ENCODE results near the gene C2orf74. TPM values are rescaled to one million over a fixed set of nuclear protein-coding genes. Genes with fewer than 3 reads are reported as not detected.

Gene C2orf74
- total RNA-seq, 1 experiment from 2014 or later = 8.0 TPM

DNA sequence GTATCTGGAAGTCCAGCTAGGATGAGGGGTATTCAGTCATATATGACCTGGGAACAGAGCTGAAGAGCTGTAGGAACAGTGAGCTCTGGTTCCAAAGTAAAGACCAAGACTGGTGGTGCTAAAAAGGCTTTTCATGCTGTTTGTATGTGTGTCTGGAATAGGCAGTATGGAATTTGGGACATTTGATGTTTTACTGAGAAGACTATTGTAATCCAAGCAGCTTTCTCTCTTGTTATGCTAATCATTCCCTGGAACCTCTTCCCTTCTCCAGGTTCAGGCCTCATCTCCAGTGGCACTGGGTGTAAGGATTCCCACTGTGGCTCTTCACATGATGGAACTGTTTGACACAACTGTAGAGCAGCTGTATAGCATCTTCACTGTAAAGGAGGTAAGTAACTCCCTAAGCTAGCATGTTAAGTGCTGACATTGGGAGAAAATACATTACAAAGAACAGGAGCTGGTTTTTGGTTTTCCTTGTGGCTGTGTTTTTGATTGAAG lies 23.3 kb downstream of the C2orf74 start:
- H3K27me3 ChIP-seq (ENCODE audit: insufficient read depth, low read length) = no peaks in the 10 kb centered on the region
- Mint-ChIP-seq H3K4me1 (peaks cover 17 to 20% of the 10 kb centered on the region in 2 experiments), H3K36me3 (ENCODE audit: insufficient read depth in 1 of 3, low read depth in 3 of 3) (peaks cover 52 to 95% (median 94%) of the 10 kb centered on the region in 3 experiments; a peak in 6 of 7 replicates), H3K27ac (peak overlapping the region; percentile 27 to 41 (median 36); a peak in 4 of 7 replicates), H3K9me3 (no peaks in the 10 kb centered on the region), H3K27me3 (ENCODE audit: low read depth) (no peaks in the 10 kb centered on the region), H3K4me3 (no peak overlapping the region; a peak in 1 of 5 replicates)
- DNase-seq = no peak
- no peak overlapping the region for H2AFZ ChIP-seq (ENCODE audit: low read length)
- H4K91ac ChIP-seq (ENCODE audit: insufficient read length, low read depth, low read length) = no peak overlapping the region
- H3K4ac ChIP-seq (ENCODE audit: low read depth, low read length) = no peak overlapping the region
- H3K79me1 ChIP-seq (ENCODE audit: insufficient read depth, low read depth, low read length, poor library complexity, severe bottlenecking) = no peaks in the 10 kb centered on the region
- no peak overlapping the region for H2BK120ac ChIP-seq (ENCODE audit: low read depth, low read length, poor library complexity, severe bottlenecking)
- no peak overlapping the region for H2BK12ac ChIP-seq (ENCODE audit: insufficient read length, low read depth, low read length)
- no peak overlapping the region for H2BK20ac ChIP-seq (ENCODE audit: low read depth, low read length, poor library complexity, severe bottlenecking)
- no peak overlapping the region for H3K4me2 ChIP-seq (ENCODE audit: insufficient read depth, insufficient read length, low read length)
- peaks cover 3% of the 10 kb centered on the region; the same call in 1 of the 2 replicates for H3K4me1 ChIP-seq (ENCODE audit: insufficient read depth, low read length)
- TF ChIP-seq, protein P1, sequence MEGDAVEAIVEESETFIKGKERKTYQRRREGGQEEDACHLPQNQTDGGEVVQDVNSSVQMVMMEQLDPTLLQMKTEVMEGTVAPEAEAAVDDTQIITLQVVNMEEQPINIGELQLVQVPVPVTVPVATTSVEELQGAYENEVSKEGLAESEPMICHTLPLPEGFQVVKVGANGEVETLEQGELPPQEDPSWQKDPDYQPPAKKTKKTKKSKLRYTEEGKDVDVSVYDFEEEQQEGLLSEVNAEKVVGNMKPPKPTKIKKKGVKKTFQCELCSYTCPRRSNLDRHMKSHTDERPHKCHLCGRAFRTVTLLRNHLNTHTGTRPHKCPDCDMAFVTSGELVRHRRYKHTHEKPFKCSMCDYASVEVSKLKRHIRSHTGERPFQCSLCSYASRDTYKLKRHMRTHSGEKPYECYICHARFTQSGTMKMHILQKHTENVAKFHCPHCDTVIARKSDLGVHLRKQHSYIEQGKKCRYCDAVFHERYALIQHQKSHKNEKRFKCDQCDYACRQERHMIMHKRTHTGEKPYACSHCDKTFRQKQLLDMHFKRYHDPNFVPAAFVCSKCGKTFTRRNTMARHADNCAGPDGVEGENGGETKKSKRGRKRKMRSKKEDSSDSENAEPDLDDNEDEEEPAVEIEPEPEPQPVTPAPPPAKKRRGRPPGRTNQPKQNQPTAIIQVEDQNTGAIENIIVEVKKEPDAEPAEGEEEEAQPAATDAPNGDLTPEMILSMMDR (conservative IDR thresholded peaks at IDR 0.05) = no peak
- no peaks in the 10 kb centered on the region for H3K9me3 ChIP-seq (ENCODE audit: control insufficient read depth, low read depth, low read length)
- no peak overlapping the region for H3K14ac ChIP-seq (ENCODE audit: insufficient read depth, low read length)
- no peak overlapping the region for H4K8ac ChIP-seq (replicated peaks; ENCODE audit: insufficient read length, low read depth, low read length)
- H2AK5ac ChIP-seq (ENCODE audit: insufficient read length, low read length) = no peak overlapping the region
- no peaks in the 10 kb centered on the region for H3K23me2 ChIP-seq (ENCODE audit: insufficient read length, low read depth, low read length, poor library complexity, severe bottlenecking)
- no peak overlapping the region for H4K5ac ChIP-seq (ENCODE audit: insufficient read length, low read depth, low read length)
- H3K56ac ChIP-seq (ENCODE audit: insufficient read length, low read depth, low read length) = no peak overlapping the region
- H3K23ac ChIP-seq (ENCODE audit: insufficient read length, low read depth, low read length) = no peak overlapping the region
- H2BK5ac ChIP-seq (ENCODE audit: insufficient read length, low read length) = no peak overlapping the region
- H3K27ac ChIP-seq (ENCODE audit: insufficient read length, low read depth, low read length) = no peak overlapping the region
- no peaks in the 10 kb centered on the region for H3K79me2 ChIP-seq (ENCODE audit: insufficient read depth, low read length)
- no peaks in the 10 kb centered on the region for H4K20me1 ChIP-seq (ENCODE audit: control insufficient read depth, insufficient read depth, insufficient read length)
- H3K18ac ChIP-seq (ENCODE audit: insufficient read length, low read depth, low read length) = no peak overlapping the region
- no peak overlapping the region for H3T11ph ChIP-seq (ENCODE audit: low read length)
- H2BK15ac ChIP-seq (ENCODE audit: low read depth, low read length) = no peak overlapping the region
- no peak overlapping the region for H3K9ac ChIP-seq (ENCODE audit: extremely low read depth, insufficient read length, low read length)

All from H9 (cell line).